Type B pancreatic cell (in vitro differentiated cells): ENCODE results near the gene DERA. TPM values are rescaled to one million over a fixed set of nuclear protein-coding genes. Genes with fewer than 3 reads are reported as not detected.
"Not testable (repeated sequence)": the region's sequence is repeated elsewhere in the genome, so short reads cannot be mapped to it uniquely, and the experiment has no call there.

ENCODE experiments used
- DNase-seq: peaks from one replicate; pipeline ENCODE4 v3.0.0; 2021; ENCODE audit warnings: mixed read lengths; ENCODE audit not compliant: unreplicated experiment; ENCODE audit errors: extremely low spot score
- H3K27ac Mint-ChIP-seq: 2 replicates; pipeline ENCODE4 v1.8.0; 2021; ENCODE audit warnings: mild to moderate bottlenecking, mixed read lengths
- H3K27me3 Mint-ChIP-seq: 2 replicates; pipeline ENCODE4 v1.8.0; 2021; ENCODE audit warnings: mixed read lengths
- H3K36me3 Mint-ChIP-seq: 2 replicates; pipeline ENCODE4 v1.8.0; 2021; ENCODE audit warnings: mixed read lengths
- H3K4me1 Mint-ChIP-seq: one replicate; pipeline ENCODE4 v1.8.0; 2021; ENCODE audit warnings: mixed read lengths; ENCODE audit not compliant: unreplicated experiment
- H3K4me3 Mint-ChIP-seq: 2 replicates; pipeline ENCODE4 v1.8.0; 2021; ENCODE audit warnings: mild to moderate bottlenecking, mixed read lengths
- H3K9me3 Mint-ChIP-seq: 2 replicates; pipeline ENCODE4 v1.8.0; 2021; ENCODE audit warnings: mixed read lengths
- total RNA-seq: library from RNA; stranded (reverse); gene quantifications from 2 replicates; pipeline ENCODE4 v1.2.1, GENCODE V29; 2021; ENCODE audit warnings: low replicate concordance
- TF ChIP-seq, protein P1 (sequence below): fragments of 200-600 bp; sonication (generic); conservative IDR thresholded peaks from 2 replicates; pipeline ENCODE4 v1.5.0; 2021; ENCODE audit warnings: antibody characterized with exemption, mild to moderate bottlenecking

Gene DERA
- total RNA-seq, 1 donor from 2014 or later: 33.9 TPM

DNA sequence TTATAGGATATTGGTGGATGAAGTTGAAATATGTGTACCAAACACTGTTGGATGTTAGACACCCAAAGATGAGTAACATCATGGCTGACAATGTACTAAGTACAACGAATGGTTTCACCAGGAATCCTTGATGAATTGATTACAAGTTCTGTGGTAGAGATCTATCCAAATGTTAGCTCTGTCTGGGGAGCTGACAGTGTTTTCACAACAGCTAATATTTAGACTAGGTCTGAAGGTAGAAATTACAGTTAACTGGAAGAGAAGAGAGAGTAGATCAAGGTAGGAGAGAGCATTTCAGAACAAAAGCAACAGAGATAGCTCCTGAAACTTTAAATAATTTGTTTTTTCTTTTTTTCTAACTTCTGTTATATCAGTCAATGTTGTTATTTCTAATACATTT lies 44.9 kb downstream of the DERA start:
- Mint-ChIP-seq H3K4me3 (peak overlapping the region; percentile 51), H3K27ac (peak overlapping the region; percentile 77), H3K27me3 (no peaks in the 10 kb centered on the region), H3K4me1 (peaks cover 3% of the 10 kb centered on the region), H3K9me3 (no peaks in the 10 kb centered on the region), H3K36me3 (peaks cover 32% of the 10 kb centered on the region)
- TF ChIP-seq, protein P1, sequence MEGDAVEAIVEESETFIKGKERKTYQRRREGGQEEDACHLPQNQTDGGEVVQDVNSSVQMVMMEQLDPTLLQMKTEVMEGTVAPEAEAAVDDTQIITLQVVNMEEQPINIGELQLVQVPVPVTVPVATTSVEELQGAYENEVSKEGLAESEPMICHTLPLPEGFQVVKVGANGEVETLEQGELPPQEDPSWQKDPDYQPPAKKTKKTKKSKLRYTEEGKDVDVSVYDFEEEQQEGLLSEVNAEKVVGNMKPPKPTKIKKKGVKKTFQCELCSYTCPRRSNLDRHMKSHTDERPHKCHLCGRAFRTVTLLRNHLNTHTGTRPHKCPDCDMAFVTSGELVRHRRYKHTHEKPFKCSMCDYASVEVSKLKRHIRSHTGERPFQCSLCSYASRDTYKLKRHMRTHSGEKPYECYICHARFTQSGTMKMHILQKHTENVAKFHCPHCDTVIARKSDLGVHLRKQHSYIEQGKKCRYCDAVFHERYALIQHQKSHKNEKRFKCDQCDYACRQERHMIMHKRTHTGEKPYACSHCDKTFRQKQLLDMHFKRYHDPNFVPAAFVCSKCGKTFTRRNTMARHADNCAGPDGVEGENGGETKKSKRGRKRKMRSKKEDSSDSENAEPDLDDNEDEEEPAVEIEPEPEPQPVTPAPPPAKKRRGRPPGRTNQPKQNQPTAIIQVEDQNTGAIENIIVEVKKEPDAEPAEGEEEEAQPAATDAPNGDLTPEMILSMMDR: no peak
- no peak for DNase-seq

DNA sequence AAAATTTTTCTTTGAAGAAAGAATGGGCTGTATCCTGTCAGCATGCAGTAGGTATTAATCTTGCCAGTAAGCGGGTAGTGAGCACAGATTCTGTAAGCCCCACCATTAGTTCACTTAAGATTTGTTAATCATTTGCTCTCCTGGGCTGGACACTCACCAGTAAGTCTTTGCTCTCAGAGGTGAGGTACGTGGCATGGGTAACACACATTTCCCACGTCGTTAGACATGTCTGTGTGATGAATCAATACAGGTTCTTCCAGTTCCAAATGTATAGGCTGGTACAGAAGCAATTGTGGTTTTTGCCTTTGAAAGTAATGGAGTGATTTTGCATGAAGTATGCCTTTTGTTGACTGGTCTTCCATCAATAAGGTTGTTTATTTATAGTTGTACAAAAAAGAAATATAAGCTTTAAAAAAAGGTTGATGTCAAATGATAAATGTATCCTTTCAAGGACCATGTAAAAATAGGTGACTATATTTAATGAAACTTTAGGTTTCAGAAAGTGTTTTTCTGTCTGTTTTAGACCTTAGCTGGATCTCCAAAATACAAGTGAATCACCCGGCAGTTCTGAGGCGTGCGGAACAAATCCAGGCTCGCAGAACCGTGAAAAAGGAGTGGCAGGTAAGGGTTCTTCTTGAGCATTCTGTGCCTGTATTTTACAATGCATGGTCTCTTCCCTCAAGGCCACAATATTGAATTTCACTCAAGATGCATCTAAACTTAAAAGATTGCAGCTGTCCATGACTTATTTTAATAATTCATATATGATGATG lies 45.5 kb downstream of the DERA start:
- peak overlapping the region; percentile 69 for H3K4me3 Mint-ChIP-seq
- H3K27me3 Mint-ChIP-seq: no peaks in the 10 kb centered on the region

DNA sequence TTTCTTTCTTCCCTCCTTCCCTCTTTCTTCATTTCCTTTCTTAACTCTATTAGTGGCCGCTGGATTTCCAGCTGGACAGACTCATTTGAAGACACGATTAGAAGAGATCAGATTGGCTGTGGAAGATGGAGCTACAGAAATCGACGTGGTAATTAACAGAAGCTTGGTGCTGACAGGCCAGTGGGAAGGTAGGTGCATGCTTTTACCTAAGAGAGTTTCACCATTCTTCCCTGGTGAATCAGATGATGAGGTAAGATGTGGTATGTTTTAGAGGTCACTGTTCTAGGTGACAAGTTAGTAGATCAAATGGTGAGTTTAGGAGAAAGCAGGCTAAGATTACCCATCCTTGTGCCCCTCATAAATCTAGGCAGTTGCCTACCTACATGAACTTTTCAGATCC lies 51.6 kb downstream of the DERA start:
- TF ChIP-seq, protein P1: no peak
- Mint-ChIP-seq H3K27me3 (no peaks in the 10 kb centered on the region), H3K36me3 (peaks cover 63% of the 10 kb centered on the region), H3K4me1 (no peaks in the 10 kb centered on the region), H3K9me3 (no peaks in the 10 kb centered on the region), H3K27ac (peak overlapping the region; percentile 5), H3K4me3 (no peak overlapping the region)
- DNase-seq: no peak

More for the DNA sequence above, 45.5 kb downstream of the DERA start:
- TF ChIP-seq, protein P1: no peak
- H3K4me1 Mint-ChIP-seq: peaks cover 3% of the 10 kb centered on the region
- H3K27ac Mint-ChIP-seq: peak overlapping the region; percentile 77
- no peak for DNase-seq
- no peaks in the 10 kb centered on the region for H3K9me3 Mint-ChIP-seq
- peaks cover 33% of the 10 kb centered on the region for H3K36me3 Mint-ChIP-seq

- no peak overlapping the region for H3K4me3 Mint-ChIP-seq
- TF ChIP-seq, protein P1: no peak
Measured at GRCh38 chr12:15963271-15963670, 52.1 kb downstream of the DERA start.

DNA sequence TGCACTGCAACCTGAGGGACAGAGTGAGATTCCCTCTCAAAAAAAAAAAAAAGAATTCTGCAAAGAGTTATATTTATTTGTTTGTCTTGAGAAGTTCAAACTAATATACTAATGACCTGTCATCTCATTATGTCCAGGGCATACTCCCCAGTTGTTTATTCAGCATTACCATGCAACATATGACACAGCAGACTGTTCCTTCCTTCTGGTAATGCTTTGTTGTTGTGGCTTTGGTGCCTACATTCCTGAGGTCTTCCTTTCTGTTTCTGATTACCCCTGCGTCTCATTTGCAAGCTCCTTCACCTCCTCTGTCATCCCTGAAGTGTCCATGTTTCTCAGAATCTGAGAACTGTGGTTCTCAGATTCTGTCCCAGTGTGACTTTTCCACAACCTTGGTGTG lies 55.3 kb downstream of the DERA start:
- H3K9me3 Mint-ChIP-seq: no peaks in the 10 kb centered on the region
- H3K4me3 Mint-ChIP-seq: no peak overlapping the region
- no peaks in the 10 kb centered on the region for H3K4me1 Mint-ChIP-seq
- peaks cover 60% of the 10 kb centered on the region for H3K36me3 Mint-ChIP-seq
- DNase-seq: no peak
- H3K27ac Mint-ChIP-seq: no peak overlapping the region
- TF ChIP-seq, protein P1: no peak
- no peaks in the 10 kb centered on the region for H3K27me3 Mint-ChIP-seq

More at GRCh38 chr12:15963271-15963670, 52.1 kb downstream of the DERA start:
- Mint-ChIP-seq H3K36me3 (peaks cover 64% of the 10 kb centered on the region), H3K27ac (peak overlapping the region; percentile 5), H3K9me3 (no peaks in the 10 kb centered on the region), H3K27me3 (no peaks in the 10 kb centered on the region), H3K4me1 (no peaks in the 10 kb centered on the region)
- DNase-seq: no peak

DNA sequence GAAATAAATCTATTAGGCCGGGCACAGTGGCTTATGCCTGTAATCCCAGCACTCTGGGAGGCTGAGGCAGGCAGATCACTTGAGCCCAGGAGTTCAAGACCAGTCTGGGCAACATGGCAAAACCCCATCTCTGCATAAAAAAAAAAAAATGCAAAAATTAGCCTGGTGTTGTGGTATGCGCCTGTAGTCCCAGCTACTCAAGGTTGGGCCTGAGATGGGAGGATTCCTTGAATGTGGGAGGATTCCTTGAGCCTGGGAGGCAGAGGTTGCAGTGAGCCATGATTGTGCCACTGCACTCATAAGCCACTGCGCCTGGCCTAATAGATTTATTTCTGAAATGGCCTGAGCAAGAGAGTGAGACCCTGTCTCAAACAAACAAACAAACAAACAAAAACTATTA lies 55.9 kb downstream of the DERA start:
- H3K27ac Mint-ChIP-seq, H3K4me1 Mint-ChIP-seq, H3K4me3 Mint-ChIP-seq, H3K27me3 Mint-ChIP-seq, H3K9me3 Mint-ChIP-seq, DNase-seq: not testable (repeated sequence)
- H3K36me3 Mint-ChIP-seq: peaks cover 55% of the 10 kb centered on the region
